Measurements from ENCODE around the gene FRMD4A.

DNA sequence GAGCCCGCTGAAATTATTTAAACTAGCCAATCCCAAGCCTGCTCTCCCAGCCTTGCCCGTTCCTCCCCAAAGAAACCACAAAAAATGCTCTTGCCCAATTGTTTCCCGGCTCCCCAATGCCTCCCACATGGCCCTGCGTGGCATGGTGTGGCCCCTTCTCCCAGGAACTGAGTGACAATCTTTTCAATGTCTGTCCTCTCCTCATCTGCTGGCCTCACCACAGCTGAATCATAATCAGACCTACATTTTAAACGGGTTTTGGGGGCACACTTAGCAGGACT lies 542.5 kb downstream of the FRMD4A start:
- no peak for TF ChIP-seq POLR2A (IDR thresholded peaks at IDR 0.05)
- TF ChIP-seq, protein P1, sequence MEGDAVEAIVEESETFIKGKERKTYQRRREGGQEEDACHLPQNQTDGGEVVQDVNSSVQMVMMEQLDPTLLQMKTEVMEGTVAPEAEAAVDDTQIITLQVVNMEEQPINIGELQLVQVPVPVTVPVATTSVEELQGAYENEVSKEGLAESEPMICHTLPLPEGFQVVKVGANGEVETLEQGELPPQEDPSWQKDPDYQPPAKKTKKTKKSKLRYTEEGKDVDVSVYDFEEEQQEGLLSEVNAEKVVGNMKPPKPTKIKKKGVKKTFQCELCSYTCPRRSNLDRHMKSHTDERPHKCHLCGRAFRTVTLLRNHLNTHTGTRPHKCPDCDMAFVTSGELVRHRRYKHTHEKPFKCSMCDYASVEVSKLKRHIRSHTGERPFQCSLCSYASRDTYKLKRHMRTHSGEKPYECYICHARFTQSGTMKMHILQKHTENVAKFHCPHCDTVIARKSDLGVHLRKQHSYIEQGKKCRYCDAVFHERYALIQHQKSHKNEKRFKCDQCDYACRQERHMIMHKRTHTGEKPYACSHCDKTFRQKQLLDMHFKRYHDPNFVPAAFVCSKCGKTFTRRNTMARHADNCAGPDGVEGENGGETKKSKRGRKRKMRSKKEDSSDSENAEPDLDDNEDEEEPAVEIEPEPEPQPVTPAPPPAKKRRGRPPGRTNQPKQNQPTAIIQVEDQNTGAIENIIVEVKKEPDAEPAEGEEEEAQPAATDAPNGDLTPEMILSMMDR (IDR thresholded peaks at IDR 0.05), result no peak
- TF ChIP-seq EP300 (IDR thresholded peaks at IDR 0.05), result no peak
- TF ChIP-seq POLR2AphosphoS5 (IDR thresholded peaks at IDR 0.05), result no peak

Data from upper lobe of left lung (tissue), 4 donors.